GM12878 (cell line): Measurements from ENCODE around the gene MRGPRF. TPM values are rescaled to one million over a fixed set of nuclear protein-coding genes. Genes with fewer than 3 reads are reported as not detected.

ENCODE experiments used
- ATAC-seq: fragments of 200-7000 bp; cut with Tn5 transposase; 3 replicates; pipeline ENCODE4 v1.9.1; 2020; ENCODE audit warnings: mild to moderate bottlenecking, moderate library complexity
- BruUV-seq: library from RNA; stranded (reverse); fragments of 400-500 nt; replicated peaks from 2 replicates; lab custom pipeline; 2021; lab: Mats Ljungman, UMichigan
- CTCF ChIA-PET: fragments of 300-600 bp; sonication (Branson Sonifier 250); formaldehyde crosslinking; extraction: SDS; loops from one replicate; lab custom pipeline; 2021; ENCODE audit warnings: inconsistent platforms; lab: Yijun Ruan, JAX
- POLR2A ChIA-PET: fragments of 350-600 bp; formaldehyde crosslinking; extraction: SDS; loops from one replicate; lab custom pipeline; 2021; ENCODE audit warnings: inconsistent platforms; lab: Charles Lee
- RAD21 ChIA-PET: fragments of 300-600 bp; sonication (Branson Sonifier 250); formaldehyde crosslinking; loops from one replicate; lab custom pipeline; 2023; ENCODE audit warnings: antibody characterized with exemption; ENCODE audit not compliant: unreplicated experiment; lab: Charles Lee
- SMC1A ChIA-PET: fragments of 300-600 bp; sonication (Branson Sonifier 250); formaldehyde crosslinking; loops from one replicate; lab custom pipeline; 2023; ENCODE audit not compliant: unreplicated experiment, uncharacterized antibody; lab: Charles Lee
- DNase-seq: peaks from one replicate; pipeline ENCODE4 v3.0.0-alpha.2; 2011; ENCODE audit warnings: low read depth, low spot score
- FAIRE-seq: peaks from 3 replicates; lab custom pipeline; 2011; peaks lifted over from hg19 to GRCh38; lab: Jason Lieb, UNC
- H2AFZ ChIP-seq: 2 replicates; pipeline ENCODE4 v1.6.0; 2011; ENCODE audit warnings: low read depth, low read length, control low read depth; ENCODE audit not compliant: control insufficient read depth
- H3K27ac ChIP-seq: 2 replicates; pipeline ENCODE4 v1.5.1; 2011; ENCODE audit warnings: control low read depth; ENCODE audit not compliant: control insufficient read depth, insufficient read depth
- H3K27me3 ChIP-seq, 2 experiments: replicated peaks in 1 of 2; 2 replicates each; pipeline versions ENCODE4 v1.6.0 to v1.6.1; 2011; ENCODE audit warnings: low read length in 1 of 2; ENCODE audit not compliant: control insufficient read depth in 2 of 2, insufficient read depth in 2 of 2
- H3K36me3 ChIP-seq, 2 experiments: 2 replicates each; pipeline ENCODE4 v1.5.1; 2011; ENCODE audit warnings: low read length in 1 of 2; ENCODE audit not compliant: control insufficient read depth in 2 of 2, insufficient read depth in 2 of 2
- H3K4me1 ChIP-seq: 2 replicates; pipeline ENCODE4 v1.6.1; 2011; ENCODE audit warnings: mild to moderate bottlenecking, low read length, moderate library complexity, mixed read lengths; ENCODE audit not compliant: control insufficient read depth, insufficient read depth
- H3K4me2 ChIP-seq: 2 replicates; pipeline ENCODE4 v1.6.0; 2011; ENCODE audit warnings: control low read depth; ENCODE audit not compliant: control insufficient read depth, insufficient read depth
- H3K4me3 ChIP-seq: fragments of 200-600 bp; sonication (generic); 2 replicates; pipeline ENCODE4 v1.5.1; 2016
- H3K79me2 ChIP-seq: 2 replicates; pipeline ENCODE4 v1.6.0; 2011; ENCODE audit warnings: low read length; ENCODE audit not compliant: control insufficient read depth, insufficient read depth
- H3K9ac ChIP-seq: 2 replicates; pipeline ENCODE4 v1.8.0; 2011; ENCODE audit warnings: low read length, control low read depth, mixed read lengths; ENCODE audit not compliant: control insufficient read depth, insufficient read depth
- H3K9me3 ChIP-seq: replicated peaks from 3 replicates; pipeline ENCODE4 v1.5.1; 2011; ENCODE audit warnings: mild to moderate bottlenecking, low read length; ENCODE audit not compliant: control insufficient read depth, insufficient read depth
- H4K20me1 ChIP-seq: 2 replicates; pipeline ENCODE4 v1.6.0; 2011; ENCODE audit not compliant: control insufficient read depth, insufficient read depth
- ASH2L ChIP-seq: fragments of 300-600, 200-600 bp; sonication (generic); IDR thresholded peaks from 2 replicates; pipeline ENCODE4 v1.6.1; 2017; ENCODE audit warnings: low read depth, mild to moderate bottlenecking, borderline replicate concordance
- HDGF ChIP-seq: fragments of 450-650 bp; IDR thresholded peaks from 2 replicates; pipeline ENCODE4 v1.6.1; 2016; ENCODE audit warnings: antibody characterized with exemption
- MXI1 ChIP-seq: fragments of 150-350 bp; IDR thresholded peaks from 2 replicates; pipeline ENCODE4 v1.6.1; 2011; ENCODE audit warnings: low read depth, mild to moderate bottlenecking, inconsistent platforms, low read length, improper control_type of control experiment
- NR2C1 ChIP-seq: fragments of 450-650 bp; IDR thresholded peaks from 2 replicates; pipeline ENCODE4 v1.6.1; 2017; ENCODE audit warnings: antibody characterized with exemption, mild to moderate bottlenecking, moderate library complexity
- NR2F1 ChIP-seq: fragments of 450-650 bp; conservative IDR thresholded peaks from 2 replicates; pipeline ENCODE4 v1.6.1; 2017; ENCODE audit warnings: mild to moderate bottlenecking
- POLR2AphosphoS2 ChIP-seq: IDR thresholded peaks from 2 replicates; pipeline ENCODE4 v1.6.1; 2011; ENCODE audit warnings: low read depth, mild to moderate bottlenecking, low read length, improper control_type of control experiment, moderate library complexity
- SUZ12 ChIP-seq: fragments of 200-600 bp; sonication (generic); IDR thresholded peaks from one replicate; pipeline ENCODE4 v1.6.1; 2018; ENCODE audit warnings: antibody characterized with exemption, mild to moderate bottlenecking; ENCODE audit not compliant: unreplicated experiment
- ZBTB11 ChIP-seq: fragments of 450-650 bp; formaldehyde crosslinking; IDR thresholded peaks from 2 replicates; pipeline ENCODE4 v1.5.0; 2022; ENCODE audit warnings: mild to moderate bottlenecking, missing genetic modification characterization
- ZBTB40 ChIP-seq: fragments of 450-650 bp; IDR thresholded peaks from 2 replicates; pipeline ENCODE4 v1.6.1; 2016; ENCODE audit warnings: mild to moderate bottlenecking, moderate library complexity, borderline replicate concordance
- ZZZ3 ChIP-seq: IDR thresholded peaks from 2 replicates; pipeline ENCODE4 v1.6.1; 2011; ENCODE audit warnings: low read depth; ENCODE audit not compliant: control insufficient read depth, insufficient read length
- WGBS: methylation state at CpG from one replicate; pipeline ENCODE4 v1.1.6; 2016; ENCODE audit warnings: low lambda C conversion rate; ENCODE audit not compliant: insufficient replicate concordance, insufficient coverage; ENCODE audit errors: missing lambda C conversion rate; 5-methylcytosine and 5-hydroxymethylcytosine counted together
- in situ Hi-C: fragments of 300-500 bp; cut with MboI; formaldehyde crosslinking; loops from 9 replicates; pipeline ENCODE4 v1.14.3; 2018; ENCODE audit warnings: mixed read lengths
- intact Hi-C: fragments of 100-400 bp; cut with micrococcal nuclease; formaldehyde crosslinking; loops from one replicate; pipeline ENCODE4 v1.14.2; 2022; ENCODE audit not compliant: unreplicated experiment
- polyA plus RNA-seq, 11 experiments: library from polyadenylated mRNA; depleted of rRNA in 4 of 11; unstranded in 6 of 11; stranded (reverse) in 5 of 11; fragments of >200 nt; fragmentation: Nextera tagmentation in 4 of 11; fragmentation: Illumina TruSeq in 1 of 11; extraction: Ambion mirVana in 4 of 11; extraction: Trizol in 1 of 11; gene quantifications; 1 replicate in 1 of 11; 2 replicates in 10 of 11; pipeline versions ENCODE4 v1.2.1 to v1.2.3, GENCODE V29; 2011 to 2016; ENCODE audit warnings: inconsistent platforms in 2 of 11, missing spikeins in 2 of 11, low read depth in 1 of 11
- total RNA-seq, 4 experiments: library from RNA; depleted of rRNA in 3 of 4; stranded (reverse); fragments of >200 nt in 3 of 4; fragmentation: Illumina TruSeq in 1 of 4; extraction: Trizol in 1 of 4; gene quantifications; 2 replicates each; pipeline versions ENCODE4 v1.2.1 to v1.2.3, GENCODE V29; 2013 to 2021

MRGPRF gene
- total and polyA plus RNA-seq, 10 of the 15 experiments (the other 5 are each of a cell fraction or from before 2014, with no cell fraction given) = not detected

DNA sequence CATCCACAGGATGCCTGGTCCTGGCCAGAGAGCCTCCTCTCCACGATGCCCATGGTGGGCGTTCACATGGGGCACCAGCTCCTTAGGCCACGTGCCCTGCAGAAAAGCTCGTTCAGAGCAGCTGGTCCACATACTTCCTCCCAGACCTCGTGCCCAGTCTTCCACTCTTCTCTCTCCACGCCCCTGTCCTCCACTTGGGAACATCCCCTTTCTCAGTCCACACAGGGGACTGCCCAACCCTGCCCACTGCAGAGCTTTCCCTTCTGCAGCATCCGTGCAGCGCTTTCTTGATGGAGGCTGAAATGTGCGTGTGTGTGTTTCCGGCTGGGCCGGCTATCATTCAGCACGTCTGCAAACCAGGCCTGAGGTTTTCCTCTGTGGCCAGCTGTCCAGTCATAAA, 46.9 kb upstream of the MRGPRF start:
- ChIA-PET POLR2A (interaction anchor here (0.6 to 1.6 kb wide), 2 partner anchors 10 to 11 kb away, joined by 4 read pairs; partner anchors contain the start of gene TPCN2), CTCF (no interaction called here), SMC1A (no interaction called here), RAD21 (no interaction called here)
- Histone ChIP-seq H3K79me2 (peaks cover 6% of the 10 kb centered on the region), H3K27ac (no peak overlapping the region), H3K27me3 (no peaks in the 10 kb centered on the region), H3K36me3 (peaks cover under 1 to 19% of the 10 kb centered on the region in 2 experiments; a peak in 3 of 4 replicates), H4K20me1 (no peaks in the 10 kb centered on the region), H3K4me2 (no peak overlapping the region), H2AFZ (no peak overlapping the region), H3K4me3 (no peak overlapping the region), H3K4me1 (peaks cover 18% of the 10 kb centered on the region), H3K9ac (no peak overlapping the region), H3K9me3 (no peaks in the 10 kb centered on the region)
- ATAC-seq (no peak), FAIRE-seq (no peak), DNase-seq (no peak)
- intact Hi-C loops (loop anchor here (10.0 kb wide), 1 partner anchor 215 kb away; the partner anchor contains the start of gene CPT1A), in situ Hi-C loops (no loop called here)
- WGBS = 92% methylated on average over 12 of the region's 12 CpGs
- BruUV-seq = no TSS peak
- TF ChIP-seq POLR2AphosphoS2 (no peak), NR2C1 (no peak)

GRCh38 chr11:69059429-69059828, 46.4 kb upstream of the MRGPRF start:
- CTCF ChIA-PET = no interaction called here
- Histone ChIP-seq H3K79me2 (peaks cover 9% of the 10 kb centered on the region), H2AFZ (no peak overlapping the region), H3K27me3 (no peaks in the 10 kb centered on the region), H3K9ac (no peak overlapping the region), H3K4me1 (peaks cover 24% of the 10 kb centered on the region), H4K20me1 (no peaks in the 10 kb centered on the region), H3K27ac (no peak overlapping the region), H3K9me3 (no peaks in the 10 kb centered on the region), H3K4me3 (no peak overlapping the region), H3K36me3 (peaks cover 5 to 20% of the 10 kb centered on the region in 2 experiments; a peak in 3 of 4 replicates), H3K4me2 (no peak overlapping the region)
- intact Hi-C loops = loop anchor here (10.0 kb wide), 1 partner anchor 215 kb away; the partner anchor contains the start of gene CPT1A
- RAD21 ChIA-PET = no interaction called here
- no TSS peak for BruUV-seq
- ATAC-seq (no peak), FAIRE-seq (no peak), DNase-seq (no peak)
- SMC1A ChIA-PET = no interaction called here
- in situ Hi-C loops = no loop called here
- POLR2A ChIA-PET = interaction anchor here (0.6 to 1.6 kb wide), 2 partner anchors 10 to 12 kb away, joined by 4 read pairs; partner anchors contain the start of gene TPCN2
- WGBS = 93% methylated on average over 7 of the region's 7 CpGs
- TF ChIP-seq ASH2L = no peak
- no peak for TF ChIP-seq HDGF
- no peak for TF ChIP-seq ZBTB40
- no peak for TF ChIP-seq SUZ12
- TF ChIP-seq NR2F1 = no peak
- TF ChIP-seq ZBTB11 = no peak
- TF ChIP-seq ZZZ3 = no peak
- TF ChIP-seq MXI1 = no peak
